GM10266 (cell line): ENCODE data around the gene IL36G.

Experiments used
- DNase-seq: peaks from one replicate; pipeline ENCODE4 v3.0.0; 2012; ENCODE audit errors: extremely low spot score
- CTCF ChIP-seq: IDR thresholded peaks from 2 replicates; pipeline ENCODE4 v1.5.1; 2012; ENCODE audit warnings: mild to moderate bottlenecking, low read depth; ENCODE audit not compliant: control insufficient read depth, insufficient read depth; ENCODE audit errors: missing control alignments

The IL36G gene

GRCh38 chr2:112994648-112995047 is 16.8 kb downstream of the IL36G start:
- no peak for DNase-seq
- TF ChIP-seq CTCF: no peak

- no peak for DNase-seq
- no peak for TF ChIP-seq CTCF
Observed at GRCh38 chr2:112995346-112995920, 17.6 kb downstream of the IL36G start.

- DNase-seq: peak; percentile 21
- TF ChIP-seq CTCF: no peak
Observed at GRCh38 chr2:112996635-112997034, 18.8 kb downstream of the IL36G start.

- no peak for TF ChIP-seq CTCF
- no peak for DNase-seq
Observed at GRCh38 chr2:112997151-112997550, 19.3 kb downstream of the IL36G start.

GRCh38 chr2:113000436-113000835 is 22.6 kb downstream of the IL36G start:
- no peak for TF ChIP-seq CTCF
- DNase-seq: no peak

GRCh38 chr2:113002677-113003076 is 24.9 kb downstream of the IL36G start:
- TF ChIP-seq CTCF: no peak
- no peak for DNase-seq

GRCh38 chr2:113005030-113005509 is 27.3 kb downstream of the IL36G start, which contains the start of gene IL36A:
Gene IL36A (plus strand): TSS chr2:113005459. CDS start chr2:113005872, 413 bp downstream.
- TF ChIP-seq CTCF: no peak
- no peak for DNase-seq
